K562 (cell line): ENCODE data around the gene ERAS. TPM values are rescaled to one million over a fixed set of nuclear protein-coding genes. Genes with fewer than 3 reads are reported as not detected.

Experiments used
- CHD1 ChIP-seq: fragments of 200-600 bp; sonication (generic); IDR thresholded peaks from one replicate; pipeline ENCODE4 v1.6.1; 2012; ENCODE audit warnings: mild to moderate bottlenecking, moderate library complexity, low read length, inconsistent platforms
- DNMT1 ChIP-seq: fragments of 450-650 bp; IDR thresholded peaks from 2 replicates; pipeline ENCODE4 v1.6.1; 2016; ENCODE audit warnings: antibody characterized with exemption, mild to moderate bottlenecking
- FOS ChIP-seq: IDR thresholded peaks from 3 replicates; pipeline ENCODE4 v1.6.1; 2011; ENCODE audit not compliant: insufficient read length; ENCODE audit errors: extremely low read depth
- FOXP1 ChIP-seq: sonication (generic); formaldehyde crosslinking; IDR thresholded peaks from 2 replicates; pipeline ENCODE4 v1.8.0; 2022; ENCODE audit warnings: mild to moderate bottlenecking, missing genetic modification reagents
- GATA2 ChIP-seq: sonication (generic); formaldehyde crosslinking; IDR thresholded peaks from 2 replicates; pipeline ENCODE4 v1.4.0; 2020; ENCODE audit warnings: mild to moderate bottlenecking, missing genetic modification reagents
- MECOM ChIP-seq: fragments of 250-450 bp; sonication (Bioruptor Pico); IDR thresholded peaks from 2 replicates; pipeline ENCODE4 v1.8.0; 2022; ENCODE audit warnings: inconsistent platforms
- NFE2L1 ChIP-seq: fragments of 450-650 bp; IDR thresholded peaks from 2 replicates; pipeline ENCODE4 v1.6.1; 2016; ENCODE audit warnings: missing genetic modification characterization, low read depth, mild to moderate bottlenecking, missing compliant biosample characterization, moderate library complexity, borderline replicate concordance
- PCBP2 ChIP-seq: fragments of 200-400 bp; formaldehyde crosslinking; IDR thresholded peaks from 2 replicates; pipeline ENCODE4 v1.6.1; 2018; ENCODE audit warnings: low read length, low read depth, mild to moderate bottlenecking, moderate library complexity; ENCODE audit not compliant: poor library complexity, severe bottlenecking
- PHB2 ChIP-seq: fragments of 450-650 bp; IDR thresholded peaks from 2 replicates; pipeline ENCODE4 v1.6.1; 2017; ENCODE audit warnings: low read depth
- SMAD3 ChIP-seq: fragments of 450-650 bp; formaldehyde crosslinking; conservative IDR thresholded peaks from 2 replicates; pipeline ENCODE4 v1.4.0; 2020; ENCODE audit warnings: mild to moderate bottlenecking
- TCF7L2 ChIP-seq: fragments of 150-350 bp; IDR thresholded peaks from 2 replicates; pipeline ENCODE4 v1.6.1; 2016; ENCODE audit warnings: low read depth, mild to moderate bottlenecking, low read length, moderate library complexity
- ZNF217 ChIP-seq: sonication (generic); formaldehyde crosslinking; IDR thresholded peaks from 2 replicates; pipeline ENCODE4 v1.8.0; 2022; ENCODE audit warnings: mild to moderate bottlenecking, missing genetic modification reagents
- ZNF445 ChIP-seq: fragments of 250-450 bp; sonication (Bioruptor Pico); IDR thresholded peaks from 2 replicates; pipeline ENCODE4 v1.4.0; 2020; ENCODE audit warnings: low read depth, mild to moderate bottlenecking, moderate library complexity
- ZNF561 ChIP-seq: fragments of 450-650 bp; formaldehyde crosslinking; conservative IDR thresholded peaks from 2 replicates; pipeline ENCODE4 v1.4.0; 2020; ENCODE audit warnings: mild to moderate bottlenecking, moderate library complexity
- ZNF766 ChIP-seq: fragments of 200-800 bp; sonication (Bioruptor generic); conservative IDR thresholded peaks from 2 replicates; pipeline ENCODE4 v1.6.1; 2016; ENCODE audit warnings: missing genetic modification characterization, missing compliant biosample characterization
- polyA plus RNA-seq, 8 experiments: library from polyadenylated mRNA; depleted of rRNA in 4 of 8; stranded (reverse) in 5 of 8; unstranded in 3 of 8; fragments of >200 nt; fragmentation: Nextera tagmentation in 2 of 8; fragmentation: Illumina TruSeq in 1 of 8; extraction: Ambion mirVana in 2 of 8; extraction: Trizol in 1 of 8; gene quantifications; 2 replicates each; pipeline versions ENCODE4 v1.2.1 to v1.2.3, GENCODE V29; 2011 to 2014; ENCODE audit warnings: inconsistent platforms in 1 of 8, missing spikeins in 1 of 8
- total RNA-seq, 7 experiments: library from RNA; depleted of rRNA in 6 of 7; stranded (reverse); fragments of >200 nt in 6 of 7; fragmentation: Illumina TruSeq in 2 of 7; extraction: Trizol in 2 of 7; gene quantifications; 2 replicates each; pipeline versions ENCODE4 v1.2.1 to v1.2.3, GENCODE V29; 2011 to 2021; ENCODE audit warnings: low replicate concordance in 1 of 7
- TF ChIP-seq, protein P1 (sequence below): sonication (generic); formaldehyde crosslinking; IDR thresholded peaks from 2 replicates; pipeline ENCODE4 v1.8.0; 2022; ENCODE audit warnings: mild to moderate bottlenecking, missing genetic modification reagents
- TF ChIP-seq, protein P2 (sequence below), 3 experiments: fragments of 200-800 bp in 1 of 3; fragments of 250-450 bp in 1 of 3; fragments of 450-650 bp in 1 of 3; sonication (Bioruptor Pico) in 1 of 3; sonication (Bioruptor generic) in 1 of 3; formaldehyde crosslinking in 1 of 3; IDR thresholded peaks; 2 replicates each; pipeline versions ENCODE4 v1.6.1 to v1.8.0; 2016 to 2022; ENCODE audit warnings: mild to moderate bottlenecking in 2 of 3, missing genetic modification characterization in 2 of 3, missing compliant biosample characterization in 1 of 3, moderate library complexity in 1 of 3
- TF ChIP-seq, protein P3 (sequence below): fragments of 200-800 bp; sonication (Bioruptor generic); IDR thresholded peaks from 2 replicates; pipeline ENCODE4 v1.6.1; 2017; ENCODE audit warnings: missing genetic modification characterization, missing compliant biosample characterization

The ERAS gene
- total and polyA plus RNA-seq, 9 of the 15 experiments (the other 6 are each of a cell fraction or from before 2014, with no cell fraction given) = 0.07 to 0.12 TPM; not detected in 7

DNA sequence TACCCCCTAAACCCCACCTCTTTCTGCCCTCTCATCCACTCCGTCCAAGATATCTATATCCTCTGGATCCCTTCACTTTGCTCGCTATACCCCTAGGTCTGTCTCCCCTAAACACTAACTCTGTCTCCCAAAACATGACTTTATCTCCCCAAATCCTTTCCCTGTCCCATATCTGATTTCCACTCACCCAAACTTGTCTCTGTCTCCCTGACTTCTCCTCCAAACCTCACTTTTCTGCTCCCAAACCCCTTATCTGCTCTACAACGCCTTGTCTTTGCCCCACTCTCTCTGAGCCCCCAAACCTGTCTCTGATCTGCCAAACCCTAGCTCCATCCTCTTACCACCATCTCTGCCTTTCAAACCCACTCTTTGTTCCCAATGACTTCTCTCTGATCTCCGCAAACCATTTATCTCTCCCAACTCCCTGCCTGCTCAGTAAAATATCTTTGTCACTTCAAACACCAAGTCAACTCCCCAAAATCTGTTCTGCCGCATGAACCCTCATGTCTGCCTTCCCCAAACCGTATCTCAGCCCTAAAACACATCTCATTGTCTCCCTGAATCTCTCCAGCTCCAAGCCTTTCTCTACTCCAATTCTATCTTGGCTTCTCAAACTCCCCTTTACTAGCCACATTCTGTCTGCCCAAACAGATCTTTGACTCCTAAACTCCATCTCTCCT, 39.3 kb upstream of the ERAS start (continued):
- TF ChIP-seq, protein P1, sequence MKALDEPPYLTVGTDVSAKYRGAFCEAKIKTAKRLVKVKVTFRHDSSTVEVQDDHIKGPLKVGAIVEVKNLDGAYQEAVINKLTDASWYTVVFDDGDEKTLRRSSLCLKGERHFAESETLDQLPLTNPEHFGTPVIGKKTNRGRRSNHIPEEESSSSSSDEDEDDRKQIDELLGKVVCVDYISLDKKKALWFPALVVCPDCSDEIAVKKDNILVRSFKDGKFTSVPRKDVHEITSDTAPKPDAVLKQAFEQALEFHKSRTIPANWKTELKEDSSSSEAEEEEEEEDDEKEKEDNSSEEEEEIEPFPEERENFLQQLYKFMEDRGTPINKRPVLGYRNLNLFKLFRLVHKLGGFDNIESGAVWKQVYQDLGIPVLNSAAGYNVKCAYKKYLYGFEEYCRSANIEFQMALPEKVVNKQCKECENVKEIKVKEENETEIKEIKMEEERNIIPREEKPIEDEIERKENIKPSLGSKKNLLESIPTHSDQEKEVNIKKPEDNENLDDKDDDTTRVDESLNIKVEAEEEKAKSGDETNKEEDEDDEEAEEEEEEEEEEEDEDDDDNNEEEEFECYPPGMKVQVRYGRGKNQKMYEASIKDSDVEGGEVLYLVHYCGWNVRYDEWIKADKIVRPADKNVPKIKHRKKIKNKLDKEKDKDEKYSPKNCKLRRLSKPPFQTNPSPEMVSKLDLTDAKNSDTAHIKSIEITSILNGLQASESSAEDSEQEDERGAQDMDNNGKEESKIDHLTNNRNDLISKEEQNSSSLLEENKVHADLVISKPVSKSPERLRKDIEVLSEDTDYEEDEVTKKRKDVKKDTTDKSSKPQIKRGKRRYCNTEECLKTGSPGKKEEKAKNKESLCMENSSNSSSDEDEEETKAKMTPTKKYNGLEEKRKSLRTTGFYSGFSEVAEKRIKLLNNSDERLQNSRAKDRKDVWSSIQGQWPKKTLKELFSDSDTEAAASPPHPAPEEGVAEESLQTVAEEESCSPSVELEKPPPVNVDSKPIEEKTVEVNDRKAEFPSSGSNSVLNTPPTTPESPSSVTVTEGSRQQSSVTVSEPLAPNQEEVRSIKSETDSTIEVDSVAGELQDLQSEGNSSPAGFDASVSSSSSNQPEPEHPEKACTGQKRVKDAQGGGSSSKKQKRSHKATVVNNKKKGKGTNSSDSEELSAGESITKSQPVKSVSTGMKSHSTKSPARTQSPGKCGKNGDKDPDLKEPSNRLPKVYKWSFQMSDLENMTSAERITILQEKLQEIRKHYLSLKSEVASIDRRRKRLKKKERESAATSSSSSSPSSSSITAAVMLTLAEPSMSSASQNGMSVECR (CRISPR knock-in tag) = peak; percentile 8; the same call in 1 of the 2 replicates
- TF ChIP-seq MECOM (CRISPR knock-in tag) (no peak), ZNF217 (CRISPR knock-in tag) (no peak), TCF7L2 (no peak), ZNF766 (CRISPR knock-in tag) (no peak), PHB2 (no peak), PCBP2 (no peak), SMAD3 (no peak), CHD1 (peak; percentile 27), DNMT1 (0 out of 2 replicates have a peak, but pooled peaks have one; percentile 19), ZNF561 (no peak), FOS (no peak), NFE2L1 (tag) (no peak), FOXP1 (CRISPR knock-in tag) (no peak), ZNF445 (CRISPR knock-in tag) (no peak), GATA2 (CRISPR knock-in tag) (no peak)
- TF ChIP-seq, protein P2, sequence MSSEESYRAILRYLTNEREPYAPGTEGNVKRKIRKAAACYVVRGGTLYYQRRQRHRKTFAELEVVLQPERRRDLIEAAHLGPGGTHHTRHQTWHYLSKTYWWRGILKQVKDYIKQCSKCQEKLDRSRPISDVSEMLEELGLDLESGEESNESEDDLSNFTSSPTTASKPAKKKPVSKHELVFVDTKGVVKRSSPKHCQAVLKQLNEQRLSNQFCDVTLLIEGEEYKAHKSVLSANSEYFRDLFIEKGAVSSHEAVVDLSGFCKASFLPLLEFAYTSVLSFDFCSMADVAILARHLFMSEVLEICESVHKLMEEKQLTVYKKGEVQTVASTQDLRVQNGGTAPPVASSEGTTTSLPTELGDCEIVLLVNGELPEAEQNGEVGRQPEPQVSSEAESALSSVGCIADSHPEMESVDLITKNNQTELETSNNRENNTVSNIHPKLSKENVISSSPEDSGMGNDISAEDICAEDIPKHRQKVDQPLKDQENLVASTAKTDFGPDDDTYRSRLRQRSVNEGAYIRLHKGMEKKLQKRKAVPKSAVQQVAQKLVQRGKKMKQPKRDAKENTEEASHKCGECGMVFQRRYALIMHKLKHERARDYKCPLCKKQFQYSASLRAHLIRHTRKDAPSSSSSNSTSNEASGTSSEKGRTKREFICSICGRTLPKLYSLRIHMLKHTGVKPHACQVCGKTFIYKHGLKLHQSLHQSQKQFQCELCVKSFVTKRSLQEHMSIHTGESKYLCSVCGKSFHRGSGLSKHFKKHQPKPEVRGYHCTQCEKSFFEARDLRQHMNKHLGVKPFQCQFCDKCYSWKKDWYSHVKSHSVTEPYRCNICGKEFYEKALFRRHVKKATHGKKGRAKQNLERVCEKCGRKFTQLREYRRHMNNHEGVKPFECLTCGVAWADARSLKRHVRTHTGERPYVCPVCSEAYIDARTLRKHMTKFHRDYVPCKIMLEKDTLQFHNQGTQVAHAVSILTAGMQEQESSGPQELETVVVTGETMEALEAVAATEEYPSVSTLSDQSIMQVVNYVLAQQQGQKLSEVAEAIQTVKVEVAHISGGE (CRISPR knock-in tag; IDR thresholded peaks at IDR 0.05) = 0 out of 6 replicates have a peak, but pooled peaks of 1 of the 3 experiments have one; percentile 24
- TF ChIP-seq, protein P3, sequence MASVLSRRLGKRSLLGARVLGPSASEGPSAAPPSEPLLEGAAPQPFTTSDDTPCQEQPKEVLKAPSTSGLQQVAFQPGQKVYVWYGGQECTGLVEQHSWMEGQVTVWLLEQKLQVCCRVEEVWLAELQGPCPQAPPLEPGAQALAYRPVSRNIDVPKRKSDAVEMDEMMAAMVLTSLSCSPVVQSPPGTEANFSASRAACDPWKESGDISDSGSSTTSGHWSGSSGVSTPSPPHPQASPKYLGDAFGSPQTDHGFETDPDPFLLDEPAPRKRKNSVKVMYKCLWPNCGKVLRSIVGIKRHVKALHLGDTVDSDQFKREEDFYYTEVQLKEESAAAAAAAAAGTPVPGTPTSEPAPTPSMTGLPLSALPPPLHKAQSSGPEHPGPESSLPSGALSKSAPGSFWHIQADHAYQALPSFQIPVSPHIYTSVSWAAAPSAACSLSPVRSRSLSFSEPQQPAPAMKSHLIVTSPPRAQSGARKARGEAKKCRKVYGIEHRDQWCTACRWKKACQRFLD (CRISPR knock-in tag) = no peak
